IMR-90 (cell line): Measurements from ENCODE around the gene DIAPH2. TPM values are rescaled to one million over a fixed set of nuclear protein-coding genes. Genes with fewer than 3 reads are reported as not detected.

Source experiments
- ATAC-seq: fragments of 200-7000 bp; cut with Tn5 transposase; 2 replicates; pipeline ENCODE4 v1.9.1; 2020; ENCODE audit warnings: low read depth, mild to moderate bottlenecking, moderate library complexity
- BruUV-seq: library from RNA; stranded (reverse); fragments of 400-500 nt; replicated peaks from 2 replicates; lab custom pipeline; 2021; lab: Mats Ljungman, UMichigan
- CTCF ChIA-PET: fragments of 300-600 bp; formaldehyde crosslinking; extraction: SDS; loops from one replicate; lab custom pipeline; 2021; ENCODE audit warnings: antibody characterized with exemption; lab: Yijun Ruan, JAX
- POLR2A ChIA-PET: fragments of 300-600 bp; sonication (Branson Sonifier 250); formaldehyde crosslinking; loops from one replicate; lab custom pipeline; 2022; ENCODE audit warnings: antibody characterized with exemption; ENCODE audit not compliant: unreplicated experiment; lab: Charles Lee
- DNase-seq: peaks from one replicate; pipeline ENCODE4 v3.0.0; 2013
- H2AFZ ChIP-seq: replicated peaks from 2 replicates; pipeline ENCODE3; 2013; ENCODE audit warnings: low read length, mild to moderate bottlenecking; ENCODE audit not compliant: poor library complexity
- H2AK5ac ChIP-seq: 2 replicates; pipeline ENCODE4 v1.6.1; 2013; ENCODE audit warnings: low read depth, low read length, inconsistent platforms
- H2AK9ac ChIP-seq: replicated peaks from 2 replicates; pipeline ENCODE3; 2013; ENCODE audit warnings: mild to moderate bottlenecking, low read depth, low read length, moderate library complexity; ENCODE audit not compliant: poor library complexity
- H2BK120ac ChIP-seq: 2 replicates; pipeline ENCODE4 v1.6.1; 2013; ENCODE audit warnings: low read depth, low read length, inconsistent platforms
- H2BK15ac ChIP-seq: 3 replicates; pipeline ENCODE4 v1.6.1; 2013; ENCODE audit warnings: low read depth, low read length, inconsistent platforms
- H2BK20ac ChIP-seq: 2 replicates; pipeline ENCODE4 v1.6.1; 2013; ENCODE audit warnings: low read depth, mild to moderate bottlenecking, inconsistent platforms, low read length, moderate library complexity
- H2BK5ac ChIP-seq: 2 replicates; pipeline ENCODE4 v1.6.1; 2013; ENCODE audit warnings: mild to moderate bottlenecking, low read depth, low read length, inconsistent platforms; ENCODE audit not compliant: poor library complexity, severe bottlenecking
- H3K14ac ChIP-seq: replicated peaks from 2 replicates; pipeline ENCODE4 v1.6.1; 2013; ENCODE audit warnings: low read depth, low read length, inconsistent platforms
- H3K18ac ChIP-seq: 2 replicates; pipeline ENCODE4 v1.6.1; 2013; ENCODE audit warnings: low read depth, low read length, control low read depth
- H3K23ac ChIP-seq: 2 replicates; pipeline ENCODE4 v1.6.1; 2013; ENCODE audit warnings: low read depth, low read length, inconsistent platforms
- H3K27ac ChIP-seq: 2 replicates; pipeline ENCODE4 v1.5.1; 2013; ENCODE audit warnings: mild to moderate bottlenecking, control low read depth, low read length; ENCODE audit not compliant: insufficient read depth
- H3K27me3 ChIP-seq: 2 replicates; pipeline ENCODE4 v1.6.1; 2013; ENCODE audit warnings: low read length; ENCODE audit not compliant: control insufficient read depth, insufficient read depth
- H3K36me3 ChIP-seq: 2 replicates; pipeline ENCODE4 v1.6.1; 2013; ENCODE audit warnings: low read length, mixed read lengths; ENCODE audit not compliant: control insufficient read depth, insufficient read depth
- H3K4ac ChIP-seq: 2 replicates; pipeline ENCODE4 v1.6.1; 2013; ENCODE audit warnings: low read depth, low read length, inconsistent platforms
- H3K4me1 ChIP-seq: 2 replicates; pipeline ENCODE4 v1.6.1; 2013; ENCODE audit warnings: low read length, mixed read lengths; ENCODE audit not compliant: control insufficient read depth, insufficient read depth
- H3K4me2 ChIP-seq: 2 replicates; pipeline ENCODE4 v1.6.1; 2013; ENCODE audit warnings: low read depth, mild to moderate bottlenecking, control low read depth, low read length, moderate library complexity
- H3K4me3 ChIP-seq: 2 replicates; pipeline ENCODE4 v1.5.1; 2013; ENCODE audit warnings: low read depth, mild to moderate bottlenecking, control low read depth, low read length, moderate library complexity; ENCODE audit not compliant: insufficient read depth
- H3K56ac ChIP-seq: 2 replicates; pipeline ENCODE4 v1.6.1; 2013; ENCODE audit warnings: low read length, inconsistent platforms; ENCODE audit not compliant: insufficient read depth; ENCODE audit errors: extremely low read depth
- H3K79me1 ChIP-seq, 2 experiments: 2 replicates each; pipeline ENCODE4 v1.6.1; 2013; ENCODE audit warnings: low read length in 2 of 2, inconsistent platforms in 1 of 2, low read depth in 1 of 2
- H3K9ac ChIP-seq: 2 replicates; pipeline ENCODE4 v1.6.1; 2013; ENCODE audit warnings: low read depth, low read length, control low read depth
- H3K9me1 ChIP-seq: 2 replicates; pipeline ENCODE4 v1.6.1; 2013; ENCODE audit warnings: low read length, inconsistent platforms; ENCODE audit not compliant: insufficient read depth
- H3K9me3 ChIP-seq: 2 replicates; pipeline ENCODE4 v1.6.1; 2013; ENCODE audit warnings: low read length; ENCODE audit not compliant: control insufficient read depth, insufficient read depth
- H4K20me1 ChIP-seq: 2 replicates; pipeline ENCODE4 v1.6.1; 2013; ENCODE audit warnings: low read length, inconsistent platforms; ENCODE audit not compliant: insufficient read depth
- H4K5ac ChIP-seq: 2 replicates; pipeline ENCODE4 v1.6.1; 2013; ENCODE audit warnings: mild to moderate bottlenecking, low read depth, low read length, control low read depth
- H4K8ac ChIP-seq, 2 experiments: 2 replicates each; pipeline ENCODE4 v1.6.1; 2013; ENCODE audit warnings: low read depth in 2 of 2, low read length in 2 of 2, control low read depth in 1 of 2, inconsistent platforms in 1 of 2
- H4K91ac ChIP-seq: 2 replicates; pipeline ENCODE4 v1.6.1; 2013; ENCODE audit warnings: low read depth, low read length, inconsistent platforms; ENCODE audit not compliant: insufficient read depth
- BHLHE40 ChIP-seq: fragments of 150-350 bp; IDR thresholded peaks from 2 replicates; pipeline ENCODE4 v1.6.1; 2016; ENCODE audit warnings: mild to moderate bottlenecking, low read depth, low read length
- CHD1 ChIP-seq: IDR thresholded peaks from 2 replicates; pipeline ENCODE4 v1.6.1; 2012; ENCODE audit warnings: low read depth, low read length, improper control_type of control experiment
- CTCF ChIP-seq: conservative IDR thresholded peaks from 2 replicates; pipeline ENCODE4 v1.5.1; 2012; ENCODE audit warnings: mild to moderate bottlenecking, low read depth, low read length, improper control_type of control experiment
- ELK1 ChIP-seq: fragments of 150-350 bp; IDR thresholded peaks from 2 replicates; pipeline ENCODE4 v1.6.1; 2016; ENCODE audit warnings: low read depth, mild to moderate bottlenecking, low read length, moderate library complexity, borderline replicate concordance
- MAFK ChIP-seq: IDR thresholded peaks from 2 replicates; pipeline ENCODE4 v1.6.1; 2012; ENCODE audit warnings: low read depth, low read length, improper control_type of control experiment
- MAZ ChIP-seq: IDR thresholded peaks from 2 replicates; pipeline ENCODE4 v1.6.1; 2012; ENCODE audit warnings: low read depth, mild to moderate bottlenecking, low read length, improper control_type of control experiment, moderate library complexity, borderline replicate concordance
- MXI1 ChIP-seq: IDR thresholded peaks from 2 replicates; pipeline ENCODE4 v1.6.1; 2012; ENCODE audit warnings: low read depth, mild to moderate bottlenecking, low read length, moderate library complexity, borderline replicate concordance
- NFE2L2 ChIP-seq: fragments of 150-350 bp; IDR thresholded peaks from 2 replicates; pipeline ENCODE4 v1.6.1; 2016; ENCODE audit warnings: low read depth, mild to moderate bottlenecking, low read length
- POLR2A ChIP-seq: IDR thresholded peaks from 2 replicates; pipeline ENCODE4 v1.6.1; 2012; ENCODE audit warnings: mild to moderate bottlenecking, low read depth, low read length
- RAD21 ChIP-seq: IDR thresholded peaks from 2 replicates; pipeline ENCODE4 v1.6.1; 2012; ENCODE audit warnings: low read length, improper control_type of control experiment
- RCOR1 ChIP-seq: IDR thresholded peaks from 2 replicates; pipeline ENCODE4 v1.6.1; 2012; ENCODE audit warnings: mild to moderate bottlenecking, low read length, improper control_type of control experiment; ENCODE audit not compliant: insufficient replicate concordance
- RFX5 ChIP-seq: IDR thresholded peaks from 2 replicates; pipeline ENCODE4 v1.8.0; 2012; ENCODE audit warnings: low read depth, mild to moderate bottlenecking, low read length, moderate library complexity
- SMC3 ChIP-seq: fragments of 150-350 bp; IDR thresholded peaks from 2 replicates; pipeline ENCODE4 v1.6.1; 2016; ENCODE audit warnings: low read depth, mild to moderate bottlenecking, antibody characterized with exemption, low read length, moderate library complexity
- USF2 ChIP-seq: fragments of 150-350 bp; IDR thresholded peaks from 2 replicates; pipeline ENCODE4 v1.6.1; 2017; ENCODE audit warnings: mild to moderate bottlenecking, antibody characterized with exemption, low read length, low read depth
- WGBS, 2 experiments: methylation state at CpG; one replicate each; pipeline versions ENCODE4 v1.1.5 to v1.1.7; 2013; ENCODE audit warnings: missing lambda C conversion rate in 2 of 2; ENCODE audit not compliant: insufficient read length in 1 of 2; ENCODE audit errors: extremely low coverage in 2 of 2; 5-methylcytosine and 5-hydroxymethylcytosine counted together
- dilution Hi-C: fragments of 300-500 bp; cut with HindIII; formaldehyde crosslinking; loops from one replicate; pipeline ENCODE4 v1.14.3; 2018; ENCODE audit warnings: low sequenced_read_pairs; ENCODE audit not compliant: unreplicated experiment
- in situ Hi-C: fragments of 300-500 bp; cut with MboI; formaldehyde crosslinking; loops from 3 replicates; pipeline ENCODE4 v1.14.3; 2019; ENCODE audit warnings: low sequenced_read_pairs, inconsistent platforms, mixed read lengths
- intact Hi-C: fragments of 100-400 bp; cut with micrococcal nuclease; formaldehyde crosslinking; loops from 2 replicates; pipeline ENCODE4 v1.10.0; 2022
- polyA plus RNA-seq, 3 experiments: library from polyadenylated mRNA; depleted of rRNA; stranded (reverse); fragments of >200 nt; gene quantifications; 2 replicates each; pipeline ENCODE4 v1.2.3, GENCODE V29; 2012; ENCODE audit warnings: low replicate concordance in 1 of 3
- total RNA-seq: library from RNA; depleted of rRNA; stranded (reverse); fragments of >200 nt; gene quantifications from 2 replicates; pipeline ENCODE4 v1.2.3, GENCODE V29; 2012

DIAPH2 gene
- total and polyA plus RNA-seq, 2 of the 4 experiments (the other 2 are of a cell fraction) = 3.6 to 19.9 TPM

- Histone ChIP-seq H3K36me3 (no peaks in the 10 kb centered on the region), H4K5ac (no peak overlapping the region), H2AFZ (no peak overlapping the region), H2BK15ac (no peak overlapping the region), H3K79me1 (no peaks in the 10 kb centered on the region), H3K23ac (no peak overlapping the region), H2BK5ac (no peak overlapping the region), H3K27me3 (no peaks in the 10 kb centered on the region), H2AK9ac (no peak overlapping the region), H3K27ac (no peak overlapping the region), H3K9me1 (no peaks in the 10 kb centered on the region; the same call in 1 of the 2 replicates), H3K14ac (no peak overlapping the region), H3K9me3 (no peaks in the 10 kb centered on the region), H3K4me2 (no peak overlapping the region), H2BK20ac (no peak overlapping the region), H2BK120ac (no peak overlapping the region), H4K8ac (no peak overlapping the region), H3K9ac (no peak overlapping the region), H2AK5ac (no peak overlapping the region), H4K91ac (no peak overlapping the region), H3K4ac (no peak overlapping the region), H3K56ac (no peak overlapping the region), H3K4me1 (no peaks in the 10 kb centered on the region), H4K20me1 (no peaks in the 10 kb centered on the region), H3K4me3 (no peak overlapping the region), H3K18ac (no peak overlapping the region)
- no TSS peak for BruUV-seq
- TF ChIP-seq CHD1 = no peak
- TF ChIP-seq MAFK = no peak
- TF ChIP-seq SMC3 = no peak
- no peak for TF ChIP-seq RAD21
- no peak for TF ChIP-seq POLR2A
- no peak for TF ChIP-seq ELK1
- no peak for TF ChIP-seq RCOR1
- no peak for TF ChIP-seq BHLHE40
- TF ChIP-seq MXI1 = no peak
- TF ChIP-seq NFE2L2 = no peak
- no peak for TF ChIP-seq MAZ
- no peak for TF ChIP-seq CTCF
- no peak for TF ChIP-seq USF2
- no peak for TF ChIP-seq RFX5
- ATAC-seq = no peak
- intact Hi-C loops (no loop called here), in situ Hi-C loops (no loop called here), dilution Hi-C loops (no loop called here)
- ChIA-PET POLR2A (no interaction called here), CTCF (no interaction called here)
- no CpG with 5 or more reads among the region's 6 CpGs for WGBS, 2 experiments
- DNase-seq = no peak
These were observed 326.9 kb downstream of the DIAPH2 start for GRCh38 chrX:97011540-97011939.
